SK-N-SH (cell line): Measurements from ENCODE around the gene PECR.

Experiments
- EP300 ChIP-seq, 2 experiments: IDR thresholded peaks; 2 replicates each; pipeline versions ENCODE4 v1.4.0 to v1.6.1; 2012; ENCODE audit warnings: borderline replicate concordance in 1 of 2, low read depth in 1 of 2, low read length in 1 of 2
- EZH2phosphoT487 ChIP-seq: fragments of 200-600 bp; sonication (generic); IDR thresholded peaks from 2 replicates; pipeline ENCODE4 v1.6.1; 2017; ENCODE audit warnings: low read depth, mixed run types, mild to moderate bottlenecking, antibody characterized with exemption, moderate library complexity, borderline replicate concordance
- FOXJ3 ChIP-seq: sonication (generic); formaldehyde crosslinking; IDR thresholded peaks from 2 replicates; pipeline ENCODE4 v1.5.1; 2020; ENCODE audit warnings: mild to moderate bottlenecking, missing genetic modification reagents
- GABPA ChIP-seq: IDR thresholded peaks from 2 replicates; pipeline ENCODE4 v1.4.0; 2012; ENCODE audit warnings: low read depth, mild to moderate bottlenecking
- JUND ChIP-seq: IDR thresholded peaks from 2 replicates; pipeline ENCODE4 v1.4.0; 2012
- POLR2AphosphoS5 ChIP-seq: IDR thresholded peaks from 2 replicates; pipeline ENCODE4 v1.6.1; 2012; ENCODE audit warnings: low read depth, low read length
- RAD21 ChIP-seq: IDR thresholded peaks from 2 replicates; pipeline ENCODE4 v1.6.1; 2012; ENCODE audit warnings: mild to moderate bottlenecking, low read length
- RXRA ChIP-seq: IDR thresholded peaks from 2 replicates; pipeline ENCODE4 v1.4.0; 2012; ENCODE audit warnings: low read depth, mild to moderate bottlenecking, borderline replicate concordance
- SMC3 ChIP-seq: IDR thresholded peaks from 2 replicates; pipeline ENCODE4 v1.6.1; 2012; ENCODE audit warnings: low read depth, low read length, improper control_type of control experiment
- TF ChIP-seq, protein P1 (sequence below): fragments of 200-600 bp; sonication (generic); IDR thresholded peaks from 2 replicates; pipeline ENCODE4 v1.6.1; 2017; ENCODE audit warnings: antibody characterized with exemption, mild to moderate bottlenecking, moderate library complexity
- TF ChIP-seq, protein P2 (sequence below): IDR thresholded peaks from 2 replicates; pipeline ENCODE4 v1.4.0; 2012; ENCODE audit warnings: low read depth
- TF ChIP-seq, protein P3 (sequence below): IDR thresholded peaks from 2 replicates; pipeline ENCODE4 v1.4.0; 2012; ENCODE audit warnings: low read depth, borderline replicate concordance
- TF ChIP-seq, protein P4 (sequence below): fragments of 150-350 bp; IDR thresholded peaks from 2 replicates; pipeline ENCODE4 v1.6.1; 2017; ENCODE audit warnings: antibody characterized with exemption, low read length, low read depth, borderline replicate concordance
- TF ChIP-seq, protein P5 (sequence below): fragments of 150-350 bp; IDR thresholded peaks from 2 replicates; pipeline ENCODE4 v1.6.1; 2016; ENCODE audit warnings: mild to moderate bottlenecking, low read depth, low read length

DNA sequence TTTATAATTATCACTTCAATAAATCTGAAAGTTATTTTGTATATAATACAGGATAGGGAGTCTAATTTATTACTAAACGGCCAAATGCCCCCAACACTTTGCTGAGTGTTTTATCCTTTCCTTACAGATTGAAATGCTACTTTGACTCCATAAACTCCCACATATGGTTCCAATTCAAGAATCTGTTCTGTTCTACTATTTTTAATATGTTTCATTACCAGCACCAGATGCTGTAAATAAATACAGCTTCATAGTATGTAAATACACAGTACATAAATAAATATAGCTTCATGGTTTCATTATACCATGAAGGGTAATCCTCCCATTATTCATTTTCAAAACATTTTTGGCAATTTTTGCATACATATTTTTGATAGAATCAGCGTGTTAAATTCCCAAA is 34.2 kb downstream of the PECR start:
- no peak for TF ChIP-seq POLR2AphosphoS5
- no peak for TF ChIP-seq EZH2phosphoT487
- no peak for TF ChIP-seq SMC3
- no peak for TF ChIP-seq EP300 (IDR thresholded peaks at IDR 0.05; ENCODE audit: borderline replicate concordance in 1 of 2, low read depth in 1 of 2, low read length in 1 of 2)
- TF ChIP-seq, protein P1, sequence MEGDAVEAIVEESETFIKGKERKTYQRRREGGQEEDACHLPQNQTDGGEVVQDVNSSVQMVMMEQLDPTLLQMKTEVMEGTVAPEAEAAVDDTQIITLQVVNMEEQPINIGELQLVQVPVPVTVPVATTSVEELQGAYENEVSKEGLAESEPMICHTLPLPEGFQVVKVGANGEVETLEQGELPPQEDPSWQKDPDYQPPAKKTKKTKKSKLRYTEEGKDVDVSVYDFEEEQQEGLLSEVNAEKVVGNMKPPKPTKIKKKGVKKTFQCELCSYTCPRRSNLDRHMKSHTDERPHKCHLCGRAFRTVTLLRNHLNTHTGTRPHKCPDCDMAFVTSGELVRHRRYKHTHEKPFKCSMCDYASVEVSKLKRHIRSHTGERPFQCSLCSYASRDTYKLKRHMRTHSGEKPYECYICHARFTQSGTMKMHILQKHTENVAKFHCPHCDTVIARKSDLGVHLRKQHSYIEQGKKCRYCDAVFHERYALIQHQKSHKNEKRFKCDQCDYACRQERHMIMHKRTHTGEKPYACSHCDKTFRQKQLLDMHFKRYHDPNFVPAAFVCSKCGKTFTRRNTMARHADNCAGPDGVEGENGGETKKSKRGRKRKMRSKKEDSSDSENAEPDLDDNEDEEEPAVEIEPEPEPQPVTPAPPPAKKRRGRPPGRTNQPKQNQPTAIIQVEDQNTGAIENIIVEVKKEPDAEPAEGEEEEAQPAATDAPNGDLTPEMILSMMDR, result no peak
- TF ChIP-seq FOXJ3 (CRISPR knock-in tag), result no peak
- no peak for TF ChIP-seq JUND
- TF ChIP-seq RAD21, result no peak
- TF ChIP-seq, protein P2, sequence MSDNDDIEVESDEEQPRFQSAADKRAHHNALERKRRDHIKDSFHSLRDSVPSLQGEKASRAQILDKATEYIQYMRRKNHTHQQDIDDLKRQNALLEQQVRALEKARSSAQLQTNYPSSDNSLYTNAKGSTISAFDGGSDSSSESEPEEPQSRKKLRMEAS, result no peak
- TF ChIP-seq, protein P3, sequence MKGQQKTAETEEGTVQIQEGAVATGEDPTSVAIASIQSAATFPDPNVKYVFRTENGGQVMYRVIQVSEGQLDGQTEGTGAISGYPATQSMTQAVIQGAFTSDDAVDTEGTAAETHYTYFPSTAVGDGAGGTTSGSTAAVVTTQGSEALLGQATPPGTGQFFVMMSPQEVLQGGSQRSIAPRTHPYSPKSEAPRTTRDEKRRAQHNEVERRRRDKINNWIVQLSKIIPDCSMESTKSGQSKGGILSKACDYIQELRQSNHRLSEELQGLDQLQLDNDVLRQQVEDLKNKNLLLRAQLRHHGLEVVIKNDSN, result no peak
- TF ChIP-seq, protein P4, sequence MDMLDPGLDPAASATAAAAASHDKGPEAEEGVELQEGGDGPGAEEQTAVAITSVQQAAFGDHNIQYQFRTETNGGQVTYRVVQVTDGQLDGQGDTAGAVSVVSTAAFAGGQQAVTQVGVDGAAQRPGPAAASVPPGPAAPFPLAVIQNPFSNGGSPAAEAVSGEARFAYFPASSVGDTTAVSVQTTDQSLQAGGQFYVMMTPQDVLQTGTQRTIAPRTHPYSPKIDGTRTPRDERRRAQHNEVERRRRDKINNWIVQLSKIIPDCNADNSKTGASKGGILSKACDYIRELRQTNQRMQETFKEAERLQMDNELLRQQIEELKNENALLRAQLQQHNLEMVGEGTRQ, result no peak
- TF ChIP-seq GABPA, result no peak
- TF ChIP-seq, protein P5, sequence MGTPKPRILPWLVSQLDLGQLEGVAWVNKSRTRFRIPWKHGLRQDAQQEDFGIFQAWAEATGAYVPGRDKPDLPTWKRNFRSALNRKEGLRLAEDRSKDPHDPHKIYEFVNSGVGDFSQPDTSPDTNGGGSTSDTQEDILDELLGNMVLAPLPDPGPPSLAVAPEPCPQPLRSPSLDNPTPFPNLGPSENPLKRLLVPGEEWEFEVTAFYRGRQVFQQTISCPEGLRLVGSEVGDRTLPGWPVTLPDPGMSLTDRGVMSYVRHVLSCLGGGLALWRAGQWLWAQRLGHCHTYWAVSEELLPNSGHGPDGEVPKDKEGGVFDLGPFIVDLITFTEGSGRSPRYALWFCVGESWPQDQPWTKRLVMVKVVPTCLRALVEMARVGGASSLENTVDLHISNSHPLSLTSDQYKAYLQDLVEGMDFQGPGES, result no peak
- no peak for TF ChIP-seq RXRA
